ENCODE measurements around the gene SYNE2.

Gene SYNE2

DNA sequence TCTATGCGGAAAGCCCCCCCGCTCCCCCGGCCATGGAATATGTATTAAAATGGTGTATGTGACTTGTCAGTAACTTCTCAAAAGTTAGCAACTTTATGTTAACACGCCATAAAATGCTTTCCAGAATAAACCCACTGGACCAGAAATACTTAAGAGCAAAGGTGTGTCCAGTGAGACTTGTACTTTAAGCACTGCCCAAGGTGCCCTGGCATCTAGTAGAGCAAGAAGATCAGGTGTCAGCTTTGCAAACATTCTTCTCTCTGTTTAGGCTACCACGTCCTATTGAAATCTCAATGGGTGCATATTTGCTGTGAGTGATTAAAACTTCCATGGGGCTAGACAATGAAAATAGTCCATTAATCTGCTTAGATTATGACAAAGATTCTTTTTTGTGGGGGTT is 240.1 kb downstream of the SYNE2 start:
- Histone ChIP-seq H3K27me3 (ENCODE audit: insufficient read depth, poor library complexity, severe bottlenecking) (peaks cover 2% of the 10 kb centered on the region), H3K4me3 (replicated peaks; ENCODE audit: insufficient read depth, low read length) (no peak overlapping the region), H3K27ac (replicated peaks) (no peak overlapping the region)
- TF ChIP-seq, protein P1, sequence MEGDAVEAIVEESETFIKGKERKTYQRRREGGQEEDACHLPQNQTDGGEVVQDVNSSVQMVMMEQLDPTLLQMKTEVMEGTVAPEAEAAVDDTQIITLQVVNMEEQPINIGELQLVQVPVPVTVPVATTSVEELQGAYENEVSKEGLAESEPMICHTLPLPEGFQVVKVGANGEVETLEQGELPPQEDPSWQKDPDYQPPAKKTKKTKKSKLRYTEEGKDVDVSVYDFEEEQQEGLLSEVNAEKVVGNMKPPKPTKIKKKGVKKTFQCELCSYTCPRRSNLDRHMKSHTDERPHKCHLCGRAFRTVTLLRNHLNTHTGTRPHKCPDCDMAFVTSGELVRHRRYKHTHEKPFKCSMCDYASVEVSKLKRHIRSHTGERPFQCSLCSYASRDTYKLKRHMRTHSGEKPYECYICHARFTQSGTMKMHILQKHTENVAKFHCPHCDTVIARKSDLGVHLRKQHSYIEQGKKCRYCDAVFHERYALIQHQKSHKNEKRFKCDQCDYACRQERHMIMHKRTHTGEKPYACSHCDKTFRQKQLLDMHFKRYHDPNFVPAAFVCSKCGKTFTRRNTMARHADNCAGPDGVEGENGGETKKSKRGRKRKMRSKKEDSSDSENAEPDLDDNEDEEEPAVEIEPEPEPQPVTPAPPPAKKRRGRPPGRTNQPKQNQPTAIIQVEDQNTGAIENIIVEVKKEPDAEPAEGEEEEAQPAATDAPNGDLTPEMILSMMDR (IDR thresholded peaks at IDR 0.05; ENCODE audit: insufficient read depth, low read length): no peak
- TF ChIP-seq POLR2AphosphoS5 (IDR thresholded peaks at IDR 0.05; ENCODE audit: low read depth): no peak
- TF ChIP-seq SPI1 (IDR thresholded peaks at IDR 0.05; ENCODE audit: borderline replicate concordance, low read depth): no peak
- no peak for TF ChIP-seq GABPA (IDR thresholded peaks at IDR 0.05; ENCODE audit: low read depth)
- TF ChIP-seq, protein P2, sequence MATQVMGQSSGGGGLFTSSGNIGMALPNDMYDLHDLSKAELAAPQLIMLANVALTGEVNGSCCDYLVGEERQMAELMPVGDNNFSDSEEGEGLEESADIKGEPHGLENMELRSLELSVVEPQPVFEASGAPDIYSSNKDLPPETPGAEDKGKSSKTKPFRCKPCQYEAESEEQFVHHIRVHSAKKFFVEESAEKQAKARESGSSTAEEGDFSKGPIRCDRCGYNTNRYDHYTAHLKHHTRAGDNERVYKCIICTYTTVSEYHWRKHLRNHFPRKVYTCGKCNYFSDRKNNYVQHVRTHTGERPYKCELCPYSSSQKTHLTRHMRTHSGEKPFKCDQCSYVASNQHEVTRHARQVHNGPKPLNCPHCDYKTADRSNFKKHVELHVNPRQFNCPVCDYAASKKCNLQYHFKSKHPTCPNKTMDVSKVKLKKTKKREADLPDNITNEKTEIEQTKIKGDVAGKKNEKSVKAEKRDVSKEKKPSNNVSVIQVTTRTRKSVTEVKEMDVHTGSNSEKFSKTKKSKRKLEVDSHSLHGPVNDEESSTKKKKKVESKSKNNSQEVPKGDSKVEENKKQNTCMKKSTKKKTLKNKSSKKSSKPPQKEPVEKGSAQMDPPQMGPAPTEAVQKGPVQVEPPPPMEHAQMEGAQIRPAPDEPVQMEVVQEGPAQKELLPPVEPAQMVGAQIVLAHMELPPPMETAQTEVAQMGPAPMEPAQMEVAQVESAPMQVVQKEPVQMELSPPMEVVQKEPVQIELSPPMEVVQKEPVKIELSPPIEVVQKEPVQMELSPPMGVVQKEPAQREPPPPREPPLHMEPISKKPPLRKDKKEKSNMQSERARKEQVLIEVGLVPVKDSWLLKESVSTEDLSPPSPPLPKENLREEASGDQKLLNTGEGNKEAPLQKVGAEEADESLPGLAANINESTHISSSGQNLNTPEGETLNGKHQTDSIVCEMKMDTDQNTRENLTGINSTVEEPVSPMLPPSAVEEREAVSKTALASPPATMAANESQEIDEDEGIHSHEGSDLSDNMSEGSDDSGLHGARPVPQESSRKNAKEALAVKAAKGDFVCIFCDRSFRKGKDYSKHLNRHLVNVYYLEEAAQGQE (IDR thresholded peaks at IDR 0.05; ENCODE audit: insufficient replicate concordance, low read depth): no peak
- DNase-seq (ENCODE audit: low read depth in 1 of 2, low spot score in 1 of 2): no peak

DNA sequence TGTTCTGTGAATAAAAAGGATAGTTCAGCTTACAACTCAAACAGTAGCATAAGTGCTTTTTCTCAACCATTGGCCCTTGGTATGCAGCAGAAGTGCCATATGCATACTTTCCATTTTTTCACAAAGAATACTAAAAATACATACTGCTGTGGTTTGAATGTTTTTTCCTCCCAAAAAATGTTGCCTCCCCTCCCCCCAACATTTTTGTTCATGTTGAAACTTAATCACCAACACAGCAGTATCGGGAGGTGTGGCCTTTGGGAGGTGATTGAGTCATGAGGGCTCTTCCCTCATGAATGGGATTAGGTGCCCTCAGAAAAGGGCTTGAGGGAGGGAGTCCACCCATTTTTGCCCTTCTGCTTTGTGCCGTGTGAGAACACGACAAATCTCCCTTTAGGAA is 242.8 kb downstream of the SYNE2 start:
- H3K4me3 ChIP-seq (replicated peaks; ENCODE audit: insufficient read depth, low read length): no peak overlapping the region
- peaks cover 2% of the 10 kb centered on the region for H3K27me3 ChIP-seq (ENCODE audit: insufficient read depth, poor library complexity, severe bottlenecking)
- no peak for DNase-seq (ENCODE audit: low read depth in 1 of 2, low spot score in 1 of 2)
- no peak for TF ChIP-seq GABPA (IDR thresholded peaks at IDR 0.05; ENCODE audit: low read depth)
- H3K27ac ChIP-seq (replicated peaks): no peak overlapping the region

GRCh38 chr14:64098120-64098519 is 245.3 kb downstream of the SYNE2 start:
- Histone ChIP-seq H3K27ac (replicated peaks) (no peak overlapping the region), H3K4me3 (replicated peaks; ENCODE audit: insufficient read depth, low read length) (no peak overlapping the region), H3K27me3 (ENCODE audit: insufficient read depth, poor library complexity, severe bottlenecking) (no peaks in the 10 kb centered on the region)
- no peak for DNase-seq (ENCODE audit: low read depth in 1 of 2, low spot score in 1 of 2)
- TF ChIP-seq, protein P2 (IDR thresholded peaks at IDR 0.05; ENCODE audit: insufficient replicate concordance, low read depth): no peak
- no peak for TF ChIP-seq POLR2AphosphoS5 (IDR thresholded peaks at IDR 0.05; ENCODE audit: low read depth)
- no peak for TF ChIP-seq GABPA (IDR thresholded peaks at IDR 0.05; ENCODE audit: low read depth)
- TF ChIP-seq, protein P1 (IDR thresholded peaks at IDR 0.05; ENCODE audit: insufficient read depth, low read length): no peak
- no peak for TF ChIP-seq SPI1 (IDR thresholded peaks at IDR 0.05; ENCODE audit: borderline replicate concordance, low read depth)

GRCh38 chr14:64107438-64107837 is 254.6 kb downstream of the SYNE2 start:
- TF ChIP-seq, protein P2 (IDR thresholded peaks at IDR 0.05; ENCODE audit: insufficient replicate concordance, low read depth): no peak
- TF ChIP-seq SPI1 (IDR thresholded peaks at IDR 0.05; ENCODE audit: borderline replicate concordance, low read depth): no peak
- no peak for TF ChIP-seq POLR2AphosphoS5 (IDR thresholded peaks at IDR 0.05; ENCODE audit: low read depth)
- no peak for TF ChIP-seq GABPA (IDR thresholded peaks at IDR 0.05; ENCODE audit: low read depth)
- TF ChIP-seq, protein P1 (IDR thresholded peaks at IDR 0.05; ENCODE audit: insufficient read depth, low read length): no peak
- DNase-seq (ENCODE audit: low read depth in 1 of 2, low spot score in 1 of 2): no peak

More at GRCh38 chr14:64107438-64107837, 254.6 kb downstream of the SYNE2 start:
- no peak overlapping the region for H3K4me3 ChIP-seq (replicated peaks; ENCODE audit: insufficient read depth, low read length)
- no peaks in the 10 kb centered on the region for H3K27me3 ChIP-seq (ENCODE audit: insufficient read depth, poor library complexity, severe bottlenecking)
- no peak overlapping the region for H3K27ac ChIP-seq (replicated peaks)

All from HL-60 (cell line).